ENCODE results near the gene MPV17. TPM values are rescaled to one million over a fixed set of nuclear protein-coding genes. Genes with fewer than 3 reads are reported as not detected.
A peak's percentile ranks its signal among the peaks of the same experiment; 100 is the strongest.

The MPV17 gene
- total and polyA plus RNA-seq, 9 of the 15 experiments (the other 6 are each of a cell fraction or from before 2014, with no cell fraction given), result 54.7 to 140 (median 70.2) TPM

GRCh38 chr2:27297195-27297594 is 25.7 kb downstream of the MPV17 start:
- no peaks in the 10 kb centered on the region; a peak in 1 of 5 replicates for H3K27me3 ChIP-seq (ENCODE audit: control insufficient read depth in 2 of 2, insufficient read depth in 2 of 2, low read length in 2 of 2)
- no peaks in the 10 kb centered on the region for H3K36me3 ChIP-seq (ENCODE audit: control insufficient read depth, insufficient read depth, low read length)
- no peak overlapping the region for H3K9ac ChIP-seq (ENCODE audit: insufficient read depth in 1 of 2, low read depth in 2 of 2, low read length in 2 of 2)
- intact Hi-C loops (cut with micrococcal nuclease), result loop anchor here (10.0 kb wide), 1 partner anchor 332 kb away; no protein-coding TSS in a partner anchor
- no peak for DNase-seq (ENCODE audit: extremely low read depth in 1 of 4, low spot score in 3 of 4)
- ChIA-PET CTCF (ENCODE audit: low intra/inter-chr PET ratio) (no interaction called here), POLR2A (no interaction called here)
- no peaks in the 10 kb centered on the region for H4K20me1 ChIP-seq (replicated peaks; ENCODE audit: control insufficient read depth, insufficient read depth, low read length)
- in situ Hi-C loops (cut with MboI), result loop anchor here (10.0 kb wide), 1 partner anchor 452 kb away; the partner anchor contains the start of gene DPYSL5
- TF ChIP-seq SMAD1 (IDR thresholded peaks at IDR 0.05; ENCODE audit: low read depth, low read length, partially characterized antibody) (no peak), USF1 (CRISPR knock-in tag; IDR thresholded peaks at IDR 0.05) (peak; percentile 41; the same call in 1 of the 2 replicates), SIRT6 (IDR thresholded peaks at IDR 0.05; ENCODE audit: low read depth, low read length) (no peak), PBX2 (CRISPR knock-in tag; IDR thresholded peaks at IDR 0.05; ENCODE audit: low read depth) (no peak), PBX2 (tag; conservative IDR thresholded peaks at IDR 0.05; ENCODE audit: low read depth) (peak; percentile 45; the same call in 1 of the 2 replicates), ZNF217 (CRISPR knock-in tag; IDR thresholded peaks at IDR 0.05) (no peak), RBM25 (IDR thresholded peaks at IDR 0.05; ENCODE audit: low read depth, low read length, severe bottlenecking) (no peak), POLR2B (IDR thresholded peaks at IDR 0.05; ENCODE audit: low read depth, partially characterized antibody) (no peak), BDP1 (IDR thresholded peaks at IDR 0.05; ENCODE audit: insufficient read depth, insufficient read length) (no peak), FIP1L1 (IDR thresholded peaks at IDR 0.05; ENCODE audit: low read depth, low read length, poor library complexity, severe bottlenecking) (no peak), SIX5 (IDR thresholded peaks at IDR 0.05; ENCODE audit: borderline replicate concordance in 1 of 2, insufficient read depth in 1 of 2, low read depth in 1 of 2, low read length in 2 of 2) (no peak), MEIS2 (IDR thresholded peaks at IDR 0.05; ENCODE audit: partially characterized antibody) (peak; percentile 71)
- TF ChIP-seq, protein P1, sequence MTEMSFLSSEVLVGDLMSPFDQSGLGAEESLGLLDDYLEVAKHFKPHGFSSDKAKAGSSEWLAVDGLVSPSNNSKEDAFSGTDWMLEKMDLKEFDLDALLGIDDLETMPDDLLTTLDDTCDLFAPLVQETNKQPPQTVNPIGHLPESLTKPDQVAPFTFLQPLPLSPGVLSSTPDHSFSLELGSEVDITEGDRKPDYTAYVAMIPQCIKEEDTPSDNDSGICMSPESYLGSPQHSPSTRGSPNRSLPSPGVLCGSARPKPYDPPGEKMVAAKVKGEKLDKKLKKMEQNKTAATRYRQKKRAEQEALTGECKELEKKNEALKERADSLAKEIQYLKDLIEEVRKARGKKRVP (CRISPR knock-in tag; IDR thresholded peaks at IDR 0.05), result no peak
- TF ChIP-seq, protein P2, sequence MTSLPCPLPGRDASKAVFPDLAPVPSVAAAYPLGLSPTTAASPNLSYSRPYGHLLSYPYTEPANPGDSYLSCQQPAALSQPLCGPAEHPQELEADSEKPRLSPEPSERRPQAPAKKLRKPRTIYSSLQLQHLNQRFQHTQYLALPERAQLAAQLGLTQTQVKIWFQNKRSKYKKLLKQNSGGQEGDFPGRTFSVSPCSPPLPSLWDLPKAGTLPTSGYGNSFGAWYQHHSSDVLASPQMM (CRISPR knock-in tag; IDR thresholded peaks at IDR 0.05), result no peak
- TF ChIP-seq, protein P3, sequence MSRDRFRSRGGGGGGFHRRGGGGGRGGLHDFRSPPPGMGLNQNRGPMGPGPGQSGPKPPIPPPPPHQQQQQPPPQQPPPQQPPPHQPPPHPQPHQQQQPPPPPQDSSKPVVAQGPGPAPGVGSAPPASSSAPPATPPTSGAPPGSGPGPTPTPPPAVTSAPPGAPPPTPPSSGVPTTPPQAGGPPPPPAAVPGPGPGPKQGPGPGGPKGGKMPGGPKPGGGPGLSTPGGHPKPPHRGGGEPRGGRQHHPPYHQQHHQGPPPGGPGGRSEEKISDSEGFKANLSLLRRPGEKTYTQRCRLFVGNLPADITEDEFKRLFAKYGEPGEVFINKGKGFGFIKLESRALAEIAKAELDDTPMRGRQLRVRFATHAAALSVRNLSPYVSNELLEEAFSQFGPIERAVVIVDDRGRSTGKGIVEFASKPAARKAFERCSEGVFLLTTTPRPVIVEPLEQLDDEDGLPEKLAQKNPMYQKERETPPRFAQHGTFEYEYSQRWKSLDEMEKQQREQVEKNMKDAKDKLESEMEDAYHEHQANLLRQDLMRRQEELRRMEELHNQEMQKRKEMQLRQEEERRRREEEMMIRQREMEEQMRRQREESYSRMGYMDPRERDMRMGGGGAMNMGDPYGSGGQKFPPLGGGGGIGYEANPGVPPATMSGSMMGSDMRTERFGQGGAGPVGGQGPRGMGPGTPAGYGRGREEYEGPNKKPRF (IDR thresholded peaks at IDR 0.05; ENCODE audit: low read depth, low read length), result no peak
- H3K4me1 ChIP-seq (replicated peaks in 1 of 2; ENCODE audit: control insufficient read depth in 2 of 2, insufficient read depth in 2 of 2, low read length in 2 of 2), result peaks cover 9 to 12% of the 10 kb centered on the region in 2 experiments
- FAIRE-seq, result no peak
- no peak overlapping the region for H3K4me2 ChIP-seq (ENCODE audit: insufficient read depth, low read length)
- no peak overlapping the region for H3K27ac ChIP-seq (ENCODE audit: extremely low read depth, low read depth, low read length)
- no peaks in the 10 kb centered on the region for H3K9me1 ChIP-seq (ENCODE audit: control insufficient read depth, insufficient read depth, low read length)
- no peak for ATAC-seq
- H3K79me2 ChIP-seq (ENCODE audit: control insufficient read depth, insufficient read depth, low read length), result no peaks in the 10 kb centered on the region
- H3K9me3 ChIP-seq (replicated peaks; ENCODE audit: control insufficient read depth, insufficient read depth, low read depth, low read length), result no peaks in the 10 kb centered on the region
- BruUV-seq (replicated peaks), result no TSS peak
- no peak overlapping the region for H2AFZ ChIP-seq (ENCODE audit: low read depth, low read length)
- WGBS (ENCODE audit: insufficient coverage, low coverage, missing lambda C conversion rate), result 39% methylated on average over 3 of the region's 3 CpGs
- H3K4me3 ChIP-seq, result no peak overlapping the region

All from K562 (cell line).